ENCODE results near the gene ACAA2. TPM values are rescaled to one million over a fixed set of nuclear protein-coding genes. Genes with fewer than 3 reads are reported as not detected.

Gene ACAA2
- total RNA-seq, 1 donor from 2014 or later: 397 TPM

DNA sequence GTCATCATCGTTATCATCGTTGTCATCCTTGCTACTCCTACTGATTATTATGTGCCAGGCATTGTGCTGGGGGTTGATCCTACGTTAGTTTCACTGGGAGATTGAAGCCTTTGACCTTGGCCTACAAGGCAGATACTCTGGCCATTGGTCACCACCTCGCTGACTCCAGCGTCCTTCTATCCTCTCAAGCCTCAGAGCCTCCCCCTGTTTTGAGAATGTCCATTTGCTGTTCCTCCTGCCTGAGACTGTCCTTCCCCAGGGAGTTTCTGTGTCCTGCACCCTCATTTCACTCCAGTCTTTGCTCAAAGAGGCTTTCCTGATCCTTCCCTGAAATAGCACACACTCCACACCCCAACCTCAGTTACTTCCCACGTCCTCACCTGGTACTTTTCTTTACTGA, 57.8 kb downstream of the ACAA2 start:
- no peak for ATAC-seq
- intact Hi-C loops (cut with micrococcal nuclease): no loop called here
- DNase-seq: no peak

DNA sequence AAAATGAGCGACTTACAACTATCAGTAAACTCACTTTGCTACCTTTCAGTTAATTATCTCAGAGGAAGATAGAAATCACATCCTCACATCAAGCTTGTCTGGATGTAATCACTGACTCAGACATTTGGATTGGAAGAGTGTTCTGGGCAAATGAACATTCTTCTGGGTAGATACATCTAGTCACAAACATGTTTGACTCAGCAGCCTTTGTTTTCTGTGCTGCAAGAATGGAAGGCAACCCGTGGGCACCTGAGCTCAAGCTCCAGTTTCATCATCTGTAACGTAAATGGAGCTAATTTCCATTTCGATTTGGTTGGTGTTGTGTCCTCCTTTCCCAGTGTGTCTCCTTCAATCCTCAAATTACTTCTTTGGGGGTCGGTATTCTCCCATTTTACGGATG, 58.5 kb downstream of the ACAA2 start:
- intact Hi-C loops (cut with micrococcal nuclease): no loop called here
- no peak for ATAC-seq
- no peak for DNase-seq

DNA sequence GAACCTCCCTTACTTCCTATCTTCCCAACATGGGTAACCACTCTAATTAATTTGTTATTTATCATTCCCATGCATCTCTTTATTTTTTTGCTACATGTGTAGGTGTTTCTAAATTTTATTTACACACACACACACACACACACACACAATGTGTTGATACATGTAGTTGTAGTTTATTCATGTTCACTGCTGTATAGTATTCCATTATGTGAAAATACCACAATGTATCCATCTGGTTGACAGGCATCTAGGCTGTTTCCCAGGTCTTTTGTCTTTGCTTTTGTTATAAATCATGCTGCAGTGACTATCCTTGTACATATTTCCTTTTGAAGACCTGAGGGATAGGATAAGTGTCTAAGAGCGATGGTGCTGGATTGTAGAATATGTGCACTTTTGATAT, 59.7 kb downstream of the ACAA2 start:
- intact Hi-C loops (cut with micrococcal nuclease): no loop called here
- ATAC-seq (no peak), DNase-seq (no peak)

DNA sequence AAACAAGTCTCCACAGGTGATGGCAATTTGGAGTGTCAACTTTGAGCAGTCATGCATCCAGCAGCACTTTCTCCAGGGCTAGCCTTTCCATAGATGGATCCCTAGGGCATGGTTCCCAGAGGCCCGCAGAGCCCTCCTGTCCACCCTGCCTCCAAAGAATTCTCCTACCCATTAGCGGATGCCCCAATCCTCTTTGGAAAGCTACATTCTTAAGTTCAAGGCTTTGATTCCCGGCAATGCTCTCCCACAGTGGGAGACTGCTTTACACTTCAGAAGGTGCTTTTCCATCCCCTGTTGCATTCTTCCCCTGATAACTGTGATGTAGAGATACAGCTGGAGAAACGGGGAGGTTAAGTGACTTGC, 61.3 kb downstream of the ACAA2 start:
- no peak for ATAC-seq
- intact Hi-C loops (cut with micrococcal nuclease): no loop called here

GRCh38 chr18:49751427-49752094, 61.8 kb downstream of the ACAA2 start:
- ATAC-seq (no peak), DNase-seq (no peak)
- intact Hi-C loops (cut with micrococcal nuclease): no loop called here

More for the DNA sequence above, 61.3 kb downstream of the ACAA2 start:
- no peak for DNase-seq

DNA sequence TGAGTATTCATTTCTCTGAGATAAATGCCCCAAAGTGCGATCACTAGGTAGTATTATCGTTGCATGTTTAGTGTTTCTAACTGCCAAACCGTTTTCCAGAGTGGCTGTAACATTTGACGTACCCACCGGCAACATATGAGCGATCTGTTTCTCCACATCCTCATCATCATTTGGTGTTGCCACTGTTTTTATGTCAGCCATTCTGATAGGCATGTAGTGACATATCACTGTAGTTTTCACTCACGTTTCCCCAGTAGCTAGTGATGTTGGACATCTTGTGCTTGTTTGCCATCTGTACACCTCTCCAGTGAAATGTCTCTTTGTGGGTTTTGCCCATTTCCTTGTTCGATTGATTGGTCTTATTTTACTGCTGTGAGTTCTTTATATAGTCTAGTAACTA, 63.8 kb downstream of the ACAA2 start:
- DNase-seq: no peak
- no peak for ATAC-seq
- intact Hi-C loops (cut with micrococcal nuclease): no loop called here

- no peak for DNase-seq
- no peak for ATAC-seq
- intact Hi-C loops (cut with micrococcal nuclease): no loop called here
Measured at GRCh38 chr18:49747876-49748275, 65.5 kb downstream of the ACAA2 start.

- ATAC-seq (no peak), DNase-seq (no peak)
- intact Hi-C loops (cut with micrococcal nuclease): no loop called here
Measured at GRCh38 chr18:49745045-49746014, 68.0 kb downstream of the ACAA2 start.

DNA sequence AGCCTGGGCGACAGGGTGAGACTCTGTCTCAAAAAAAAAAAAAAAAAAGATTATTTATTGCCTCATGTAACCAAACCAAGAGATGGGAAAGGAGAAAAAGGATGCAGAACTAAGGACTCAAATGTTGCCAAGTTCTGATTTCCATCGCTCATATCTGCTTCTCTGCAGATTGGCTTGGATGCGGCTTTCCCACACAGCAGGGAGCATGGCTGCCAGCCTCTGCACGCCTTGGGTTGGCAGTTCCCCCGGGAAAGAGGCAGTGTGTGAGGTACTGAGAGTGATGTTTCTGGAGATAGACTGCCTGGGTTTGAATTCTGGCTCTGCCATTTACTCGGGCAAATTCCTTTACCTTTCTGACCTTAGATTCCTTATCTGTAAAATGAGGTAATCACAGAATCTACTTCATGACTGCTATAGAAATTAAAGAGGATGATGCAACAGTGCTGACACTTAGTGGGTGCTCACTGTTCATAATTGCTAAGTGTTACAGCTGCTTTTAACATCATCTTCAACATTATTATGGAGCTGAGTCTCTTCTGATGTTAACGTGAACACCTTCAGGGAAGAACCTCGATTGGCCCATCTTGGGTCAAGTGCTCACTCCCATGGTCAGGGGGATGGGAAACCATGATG, 68.8 kb downstream of the ACAA2 start:
- no peak for DNase-seq
- no peak for ATAC-seq
- intact Hi-C loops (cut with micrococcal nuclease): no loop called here

DNA sequence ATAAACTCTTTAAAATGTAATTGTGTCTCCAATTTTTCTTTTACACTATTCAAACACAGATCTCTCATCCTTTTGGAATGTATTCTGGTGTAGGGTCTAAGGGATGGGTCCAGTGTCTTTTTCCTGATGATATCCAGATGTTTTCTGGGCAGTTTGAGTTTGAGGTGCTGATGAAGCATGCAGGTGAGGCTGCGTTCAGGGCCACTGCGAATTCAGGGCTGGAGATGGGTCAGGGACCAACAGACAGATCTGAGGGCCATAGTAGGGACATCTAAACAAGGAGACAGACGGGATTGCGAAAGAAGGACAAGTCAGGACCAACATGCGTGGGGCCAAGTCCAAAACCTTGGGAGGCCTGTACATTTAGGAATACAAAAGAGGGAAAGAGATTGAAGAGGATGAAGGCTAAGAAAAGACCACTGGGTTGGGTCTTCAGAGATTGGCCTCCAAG, 70.2 kb downstream of the ACAA2 start:
- no peak for ATAC-seq
- DNase-seq: no peak
- intact Hi-C loops (cut with micrococcal nuclease): no loop called here

DNA sequence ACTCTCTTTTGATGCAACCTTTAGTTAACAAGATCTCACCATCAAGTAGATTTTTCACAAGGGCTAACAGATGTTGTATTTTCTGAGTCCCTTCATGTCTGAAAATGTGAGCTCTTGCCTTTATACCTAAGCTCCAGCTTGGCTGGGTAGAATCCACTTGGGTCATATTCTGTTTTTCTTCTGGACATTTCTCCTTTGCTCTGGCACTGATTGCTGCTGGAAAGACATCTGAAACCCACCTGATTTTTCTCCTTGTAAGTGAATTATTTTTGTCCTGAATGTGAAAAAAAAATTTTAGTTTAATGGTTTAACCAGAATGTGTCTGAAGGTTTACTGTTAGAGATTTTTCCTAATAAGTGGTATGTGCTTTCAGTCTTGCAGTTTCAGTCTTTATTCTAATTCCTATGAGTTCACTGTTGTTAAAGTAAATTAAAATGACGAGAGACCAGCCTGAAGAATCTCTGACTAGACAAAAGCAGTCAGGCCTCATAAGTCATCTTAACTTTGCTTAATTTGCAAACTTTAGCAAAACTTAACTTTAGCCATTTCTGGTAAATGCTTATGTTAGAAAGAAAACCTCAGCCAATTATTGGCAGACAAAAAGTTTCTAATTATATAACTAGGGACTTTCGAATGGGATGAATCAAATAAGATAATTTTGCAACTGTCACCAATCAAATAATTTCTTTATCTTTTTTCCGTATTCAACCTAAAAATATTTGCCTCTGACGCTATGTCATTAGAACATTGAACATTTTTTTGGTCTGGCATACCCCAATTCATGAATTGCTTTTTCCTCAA, 70.8 kb downstream of the ACAA2 start:
- ATAC-seq (no peak), DNase-seq (no peak)
- intact Hi-C loops (cut with micrococcal nuclease): no loop called here

DNA sequence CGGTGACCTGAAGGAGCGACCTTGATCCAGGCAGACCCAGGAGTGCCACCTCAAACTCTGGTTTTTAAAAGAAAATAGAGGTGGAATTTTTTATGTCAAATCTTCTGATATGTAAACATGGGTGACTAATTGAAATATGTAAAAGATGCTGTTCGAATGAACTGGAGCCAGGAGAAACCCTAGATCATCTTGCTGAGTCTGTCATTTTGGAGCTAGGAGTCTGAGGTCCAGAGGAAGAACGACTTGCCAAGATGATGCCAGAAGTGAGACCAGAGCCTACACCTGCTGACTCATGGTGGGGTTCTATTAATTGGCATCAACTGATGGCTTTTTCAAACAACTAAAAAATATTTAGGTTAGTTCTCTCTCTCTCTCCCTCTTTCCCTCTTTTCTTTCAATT, 74.1 kb downstream of the ACAA2 start:
- ATAC-seq: no peak
- no peak for DNase-seq
- intact Hi-C loops (cut with micrococcal nuclease): no loop called here

DNA sequence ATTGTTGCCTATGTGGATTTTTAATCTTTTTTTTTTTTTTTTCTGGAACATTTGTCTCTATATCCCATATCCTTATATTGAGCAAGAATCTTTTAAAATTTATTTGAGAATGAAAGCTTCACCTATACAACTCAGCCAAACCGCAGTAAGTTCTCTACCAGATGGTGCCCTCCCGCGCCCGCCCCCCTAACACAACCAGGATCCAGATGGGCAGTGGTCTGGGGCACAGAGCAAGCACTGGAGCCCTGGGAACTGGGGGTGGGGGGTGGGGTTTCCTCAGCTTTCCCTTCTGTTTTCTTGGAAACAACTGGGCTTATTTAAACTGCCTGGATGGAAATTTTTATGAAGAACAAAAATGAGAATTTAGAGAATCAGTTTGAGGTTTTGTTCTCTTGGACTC, 74.6 kb downstream of the ACAA2 start:
- DNase-seq: no peak
- intact Hi-C loops (cut with micrococcal nuclease): no loop called here
- ATAC-seq: no peak

DNA sequence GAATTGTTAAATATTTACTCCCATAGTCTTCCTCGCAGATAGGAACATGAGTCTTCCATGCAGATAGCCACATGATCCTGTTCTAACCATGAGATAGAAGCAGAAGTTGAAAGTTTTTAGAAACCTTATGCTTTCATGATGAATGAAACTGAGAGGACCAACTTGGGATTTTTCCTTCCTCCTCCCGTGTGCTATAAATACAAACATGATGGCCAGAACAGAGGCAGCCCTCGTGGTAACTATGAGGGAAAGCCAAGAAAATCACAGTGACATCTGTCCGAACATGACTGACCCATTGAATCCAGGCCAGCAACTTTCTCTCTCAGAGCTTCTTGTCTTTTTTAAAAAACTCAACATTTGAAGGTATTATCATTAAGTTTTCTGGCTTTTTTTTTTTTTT, 78.5 kb downstream of the ACAA2 start:
- ATAC-seq: no peak
- no peak for DNase-seq
- intact Hi-C loops (cut with micrococcal nuclease): no loop called here

GRCh38 chr18:49733896-49734585, 79.3 kb downstream of the ACAA2 start:
- intact Hi-C loops (cut with micrococcal nuclease): no loop called here
- no peak for ATAC-seq
- no peak for DNase-seq

DNA sequence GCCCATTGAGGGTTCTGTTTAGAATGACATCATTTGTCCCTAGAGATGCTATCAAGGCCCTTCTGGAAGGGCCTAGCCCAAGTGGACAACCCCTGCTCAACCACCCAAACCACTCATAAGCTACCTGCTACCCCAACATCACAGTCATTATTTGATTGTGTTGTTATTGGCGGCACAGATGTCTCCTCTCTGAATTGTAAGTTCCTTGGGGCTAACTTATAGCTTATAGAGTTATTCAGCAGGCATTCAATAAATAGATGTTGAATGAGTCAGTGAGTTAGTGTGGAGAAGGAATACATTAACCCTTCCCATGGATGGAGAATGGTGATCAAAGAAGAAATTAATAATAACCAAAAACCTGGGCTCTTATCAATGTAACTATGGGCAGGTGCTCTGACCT, 80.0 kb downstream of the ACAA2 start:
- ATAC-seq (no peak), DNase-seq (no peak)
- intact Hi-C loops (cut with micrococcal nuclease): no loop called here

Measured in left ventricle myocardium superior (tissue), 1 donor.